Prostate gland (tissue), 2 donors: ENCODE results near the gene CLIC5. TPM values are rescaled to one million over a fixed set of nuclear protein-coding genes. Genes with fewer than 3 reads are reported as not detected.

ENCODE experiments used
- DNase-seq: peaks from one replicate; pipeline ENCODE4 v3.0.0-alpha.2; 2019; ENCODE audit warnings: low spot score
- H3K27ac ChIP-seq, 2 donors: fragments of 200-600 bp; sonication (generic); 2 replicates each; pipeline ENCODE4 v1.5.1; 2017 to 2019
- H3K27me3 ChIP-seq: fragments of 200-600 bp; sonication (generic); replicated peaks from 2 replicates; pipeline ENCODE4 v1.5.1; 2019; ENCODE audit not compliant: insufficient read depth
- H3K36me3 ChIP-seq, 2 donors: fragments of 200-600 bp; sonication (generic); 1 replicate in 1 of 2; 2 replicates in 1 of 2; pipeline versions ENCODE4 v1.5.1 to v1.8.1; 2017 to 2019
- H3K4me1 ChIP-seq: fragments of 200-600 bp; sonication (generic); replicated peaks from 2 replicates; pipeline ENCODE4 v1.5.1; 2019
- H3K4me3 ChIP-seq, 2 donors: fragments of 200-600 bp; sonication (generic); 2 replicates each; pipeline ENCODE4 v1.5.1; 2017 to 2019
- H3K9me3 ChIP-seq: fragments of 200-600 bp; sonication (generic); 2 replicates; pipeline ENCODE4 v1.5.1; 2017
- CTCF ChIP-seq, 4 experiments: fragments of 200-600 bp in 2 of 4; fragments of 450-650 bp in 2 of 4; sonication (generic) in 2 of 4; IDR thresholded peaks; 1 replicate in 3 of 4; 2 replicates in 1 of 4; pipeline ENCODE4 v1.5.1; 2016 to 2019; ENCODE audit warnings: antibody characterized with exemption in 4 of 4, mild to moderate bottlenecking in 2 of 4, moderate library complexity in 2 of 4
- POLR2A ChIP-seq: fragments of 450-650 bp; IDR thresholded peaks from one replicate; pipeline ENCODE4 v1.6.1; 2016; ENCODE audit warnings: antibody characterized with exemption, mild to moderate bottlenecking
- POLR2AphosphoS5 ChIP-seq: sonication (generic); formaldehyde crosslinking; IDR thresholded peaks from one replicate; pipeline ENCODE4 v1.6.1; 2017; ENCODE audit warnings: antibody characterized with exemption
- WGBS: methylation state at CpG from one replicate; pipeline ENCODE4 v1.1.5; 2018; 5-methylcytosine and 5-hydroxymethylcytosine counted together
- intact Hi-C: fragments of 100-400 bp; cut with DNase I; formaldehyde crosslinking; loops from one replicate; pipeline ENCODE4 v1.14.2; 2022
- total RNA-seq, 2 donors: library from RNA; depleted of rRNA; stranded (reverse); fragments of >200 nt; gene quantifications; one replicate each; pipeline ENCODE4 v1.1.0, GENCODE V29; 2016

Gene CLIC5
- total RNA-seq, 2 donors from 2014 or later = 3.2 to 4.5 TPM

GRCh38 chr6:45991189-45991588 is 24.5 kb downstream of the CLIC5 start:
- intact Hi-C loops = no loop called here
- no peaks in the 10 kb centered on the region for H3K4me1 ChIP-seq
- DNase-seq = no peak
- H3K27ac ChIP-seq = no peak overlapping the region
- no peaks in the 10 kb centered on the region for H3K36me3 ChIP-seq
- TF ChIP-seq POLR2A (no peak), POLR2AphosphoS5 (no peak), CTCF (IDR thresholded peaks at IDR 0.05) (no peak)
- H3K9me3 ChIP-seq = no peaks in the 10 kb centered on the region
- H3K4me3 ChIP-seq = no peak overlapping the region
- no peaks in the 10 kb centered on the region for H3K27me3 ChIP-seq
- WGBS = 95% methylated on average over 1 of the region's 1 CpG

GRCh38 chr6:45990162-45990561 is 25.5 kb downstream of the CLIC5 start:
- Histone ChIP-seq H3K27me3 (no peaks in the 10 kb centered on the region), H3K36me3 (no peaks in the 10 kb centered on the region), H3K4me1 (no peaks in the 10 kb centered on the region), H3K4me3 (no peak overlapping the region), H3K9me3 (no peaks in the 10 kb centered on the region), H3K27ac (no peak overlapping the region)
- DNase-seq = no peak
- intact Hi-C loops = no loop called here
- TF ChIP-seq POLR2AphosphoS5 = no peak
- no peak for TF ChIP-seq POLR2A
- TF ChIP-seq CTCF (IDR thresholded peaks at IDR 0.05) = no peak
- 83% methylated on average over 1 of the region's 1 CpG for WGBS

GRCh38 chr6:45988635-45989034 is 27.0 kb downstream of the CLIC5 start:
- intact Hi-C loops = no loop called here
- Histone ChIP-seq H3K36me3 (no peaks in the 10 kb centered on the region), H3K9me3 (no peaks in the 10 kb centered on the region), H3K27ac (no peak overlapping the region), H3K27me3 (no peaks in the 10 kb centered on the region), H3K4me3 (no peak overlapping the region), H3K4me1 (no peaks in the 10 kb centered on the region)
- DNase-seq = no peak
- WGBS = 70% methylated on average over 2 of the region's 2 CpGs
- TF ChIP-seq POLR2AphosphoS5 (no peak), POLR2A (no peak), CTCF (IDR thresholded peaks at IDR 0.05) (no peak)

GRCh38 chr6:45987856-45988255 is 27.8 kb downstream of the CLIC5 start:
- no peaks in the 10 kb centered on the region for H3K4me1 ChIP-seq
- TF ChIP-seq POLR2A (no peak), POLR2AphosphoS5 (no peak), CTCF (IDR thresholded peaks at IDR 0.05) (no peak)
- intact Hi-C loops = no loop called here
- H3K27me3 ChIP-seq = no peaks in the 10 kb centered on the region
- WGBS = 100% methylated on average over 1 of the region's 1 CpG
- DNase-seq = no peak
- no peaks in the 10 kb centered on the region for H3K36me3 ChIP-seq
- H3K27ac ChIP-seq = no peak overlapping the region
- no peak overlapping the region for H3K4me3 ChIP-seq
- no peaks in the 10 kb centered on the region for H3K9me3 ChIP-seq

- H3K27me3 ChIP-seq = no peaks in the 10 kb centered on the region
- H3K4me1 ChIP-seq = no peaks in the 10 kb centered on the region
- no peak overlapping the region for H3K4me3 ChIP-seq
- H3K27ac ChIP-seq = no peak overlapping the region
- no peak for DNase-seq
- TF ChIP-seq POLR2A (no peak), CTCF (IDR thresholded peaks at IDR 0.05) (no peak), POLR2AphosphoS5 (no peak)
- no peaks in the 10 kb centered on the region for H3K36me3 ChIP-seq
- H3K9me3 ChIP-seq = no peaks in the 10 kb centered on the region
- intact Hi-C loops = no loop called here
Measured at GRCh38 chr6:45986746-45987274, 28.9 kb downstream of the CLIC5 start.
